Left ventricle myocardium inferior (tissue), 1 donor: ENCODE data around the gene APOBEC3B. TPM values are rescaled to one million over a fixed set of nuclear protein-coding genes. Genes with fewer than 3 reads are reported as not detected.
"Not testable (repeated sequence)": the region's sequence is repeated elsewhere in the genome, so short reads cannot be mapped to it uniquely, and the experiment has no call there.

Source experiments
- DNase-seq: peaks from one replicate; pipeline ENCODE4 v3.0.0-alpha.2; 2020
- H3K27ac ChIP-seq: fragments of 200-600 bp; replicated peaks from 2 replicates; pipeline ENCODE4 v1.8.0; 2021
- H3K27me3 ChIP-seq: fragments of 200-600 bp; 2 replicates; pipeline ENCODE4 v1.8.0; 2021; ENCODE audit warnings: low read depth
- H3K36me3 ChIP-seq: fragments of 200-600 bp; 2 replicates; pipeline ENCODE4 v1.8.0; 2021
- H3K4me1 ChIP-seq: fragments of 200-600 bp; 2 replicates; pipeline ENCODE4 v1.8.0; 2021
- H3K4me3 ChIP-seq: fragments of 200-600 bp; 2 replicates; pipeline ENCODE4 v1.8.0; 2021; ENCODE audit warnings: mild to moderate bottlenecking, moderate library complexity
- H3K9me3 ChIP-seq: fragments of 200-600 bp; replicated peaks from 2 replicates; pipeline ENCODE4 v1.8.0; 2021
- intact Hi-C: fragments of 100-400 bp; cut with micrococcal nuclease; formaldehyde crosslinking; loops from one replicate; pipeline ENCODE4 v1.11.0; 2022
- total RNA-seq: library from RNA; stranded (reverse); fragmentation: NEBNext Ultra II Directional; extraction: Animal tissue kit (Norgen Biotek cat#: 25700); gene quantifications from one replicate; pipeline ENCODE4 v1.2.1, GENCODE V29; 2021
- TF ChIP-seq, protein P1 (sequence below): fragments of 200-600 bp; IDR thresholded peaks from 2 replicates; pipeline ENCODE4 v1.8.0; 2021; ENCODE audit warnings: antibody characterized with exemption, mild to moderate bottlenecking, borderline replicate concordance
- donor health status: DM: no; HTN: yes; CAD: no; lungs with severe emphysema.

Gene APOBEC3B
- total RNA-seq, 1 donor from 2014 or later = 0.52 TPM

DNA sequence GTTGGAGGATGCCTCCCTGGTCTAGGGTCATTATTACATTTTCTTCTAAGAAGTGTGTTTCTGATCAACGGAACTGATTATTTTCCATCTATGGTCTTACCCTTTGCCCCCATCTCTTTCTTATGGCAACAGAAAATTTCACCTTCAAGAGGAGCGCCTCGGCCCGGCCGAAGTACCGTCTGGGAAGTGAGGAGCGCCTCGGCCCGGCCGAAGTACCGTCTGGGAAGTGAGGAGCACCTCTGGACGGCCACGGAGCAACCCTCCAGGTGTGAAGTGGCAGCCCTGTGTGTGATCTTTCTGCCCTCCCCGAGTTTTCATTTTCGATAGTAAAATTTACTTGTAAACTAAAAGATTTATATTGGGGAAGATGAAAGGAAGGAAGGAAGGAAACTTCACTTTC is 28.8 kb downstream of the APOBEC3B start:
- DNase-seq = no peak
- no peaks in the 10 kb centered on the region for H3K27me3 ChIP-seq
- H3K4me3 ChIP-seq = no peak overlapping the region
- intact Hi-C loops = no loop called here
- H3K36me3 ChIP-seq = no peaks in the 10 kb centered on the region
- H3K9me3 ChIP-seq = no peaks in the 10 kb centered on the region
- peaks cover 22% of the 10 kb centered on the region for H3K4me1 ChIP-seq
- no peak overlapping the region for H3K27ac ChIP-seq
- TF ChIP-seq, protein P1, sequence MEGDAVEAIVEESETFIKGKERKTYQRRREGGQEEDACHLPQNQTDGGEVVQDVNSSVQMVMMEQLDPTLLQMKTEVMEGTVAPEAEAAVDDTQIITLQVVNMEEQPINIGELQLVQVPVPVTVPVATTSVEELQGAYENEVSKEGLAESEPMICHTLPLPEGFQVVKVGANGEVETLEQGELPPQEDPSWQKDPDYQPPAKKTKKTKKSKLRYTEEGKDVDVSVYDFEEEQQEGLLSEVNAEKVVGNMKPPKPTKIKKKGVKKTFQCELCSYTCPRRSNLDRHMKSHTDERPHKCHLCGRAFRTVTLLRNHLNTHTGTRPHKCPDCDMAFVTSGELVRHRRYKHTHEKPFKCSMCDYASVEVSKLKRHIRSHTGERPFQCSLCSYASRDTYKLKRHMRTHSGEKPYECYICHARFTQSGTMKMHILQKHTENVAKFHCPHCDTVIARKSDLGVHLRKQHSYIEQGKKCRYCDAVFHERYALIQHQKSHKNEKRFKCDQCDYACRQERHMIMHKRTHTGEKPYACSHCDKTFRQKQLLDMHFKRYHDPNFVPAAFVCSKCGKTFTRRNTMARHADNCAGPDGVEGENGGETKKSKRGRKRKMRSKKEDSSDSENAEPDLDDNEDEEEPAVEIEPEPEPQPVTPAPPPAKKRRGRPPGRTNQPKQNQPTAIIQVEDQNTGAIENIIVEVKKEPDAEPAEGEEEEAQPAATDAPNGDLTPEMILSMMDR = no peak

DNA sequence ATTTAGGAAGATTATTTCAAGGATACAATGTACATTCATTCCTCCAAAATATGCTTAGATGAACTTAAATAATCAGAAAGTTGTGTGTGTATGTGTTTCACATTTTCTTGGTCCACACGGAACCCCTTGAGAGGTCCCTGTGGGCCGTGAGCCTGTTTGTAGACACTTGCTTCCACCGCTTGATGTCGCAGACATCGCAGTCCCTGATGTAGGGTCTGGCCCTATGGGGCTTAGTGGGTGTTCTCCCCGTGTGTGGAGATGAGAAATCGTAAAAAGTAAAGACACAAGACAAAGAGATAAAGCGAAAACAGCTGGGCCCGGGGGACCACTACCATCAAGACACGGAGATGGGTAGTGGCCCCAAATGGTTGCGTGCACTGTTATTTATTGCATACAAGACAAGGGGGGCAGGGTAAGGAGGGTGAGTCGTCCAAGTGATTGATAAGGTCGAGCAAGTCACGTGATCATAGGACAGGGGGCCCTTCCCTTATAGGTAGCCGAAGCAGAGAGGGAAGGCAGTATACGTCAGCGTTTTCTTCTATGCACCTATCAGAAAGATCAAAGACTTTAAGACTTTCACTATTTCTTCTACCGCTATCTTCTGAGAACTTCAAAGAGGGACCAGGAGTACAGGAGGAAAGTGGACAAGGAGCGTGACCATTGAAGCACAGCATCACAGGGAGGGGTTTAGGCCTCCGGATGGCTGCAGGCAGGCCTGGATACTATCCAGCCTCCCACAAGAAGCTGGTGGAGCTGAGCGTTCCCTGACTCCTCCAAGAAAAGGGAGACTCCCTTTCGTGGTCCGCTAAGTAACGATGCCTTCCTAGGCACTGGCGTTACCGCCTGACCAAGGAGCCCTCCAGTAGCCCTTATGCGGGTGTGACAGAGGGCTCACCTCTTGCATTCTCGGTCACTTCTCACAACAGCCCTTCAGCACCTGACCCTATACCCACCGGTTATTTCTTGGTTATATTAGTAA is 30.7 kb downstream of the APOBEC3B start:
- Histone ChIP-seq H3K4me1 (peaks cover 22% of the 10 kb centered on the region), H3K27ac (peak overlapping the region; percentile 86), H3K36me3 (no peaks in the 10 kb centered on the region), H3K4me3 (no peak overlapping the region), H3K27me3 (no peaks in the 10 kb centered on the region), H3K9me3 (no peaks in the 10 kb centered on the region)
- no peak for DNase-seq
- TF ChIP-seq, protein P1 = no peak
- intact Hi-C loops = no loop called here

DNA sequence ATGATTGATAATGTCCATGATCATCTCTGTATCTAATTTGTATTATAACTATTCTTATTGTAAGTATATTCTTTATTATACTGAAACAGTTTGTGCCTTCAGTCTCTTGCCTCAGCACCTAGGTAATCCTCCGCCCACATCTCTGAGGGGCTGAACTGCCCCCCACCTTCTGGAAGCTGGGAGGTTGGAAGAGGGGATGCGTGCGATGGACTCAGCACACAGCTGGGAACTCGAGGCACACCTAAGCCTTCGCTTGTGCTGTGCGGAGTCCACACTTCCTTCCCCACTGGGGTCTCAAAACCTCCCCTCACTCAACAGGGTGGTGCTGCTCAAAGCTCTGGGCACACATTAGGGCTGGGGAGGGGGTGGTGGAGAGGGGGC is 31.4 kb downstream of the APOBEC3B start:
- peak overlapping the region; percentile 73 for H3K4me3 ChIP-seq
- H3K9me3 ChIP-seq, DNase-seq, intact Hi-C loops, H3K27me3 ChIP-seq, H3K36me3 ChIP-seq: not testable (repeated sequence)
- peak overlapping the region; percentile 86 for H3K27ac ChIP-seq
- peaks cover 22% of the 10 kb centered on the region for H3K4me1 ChIP-seq

DNA sequence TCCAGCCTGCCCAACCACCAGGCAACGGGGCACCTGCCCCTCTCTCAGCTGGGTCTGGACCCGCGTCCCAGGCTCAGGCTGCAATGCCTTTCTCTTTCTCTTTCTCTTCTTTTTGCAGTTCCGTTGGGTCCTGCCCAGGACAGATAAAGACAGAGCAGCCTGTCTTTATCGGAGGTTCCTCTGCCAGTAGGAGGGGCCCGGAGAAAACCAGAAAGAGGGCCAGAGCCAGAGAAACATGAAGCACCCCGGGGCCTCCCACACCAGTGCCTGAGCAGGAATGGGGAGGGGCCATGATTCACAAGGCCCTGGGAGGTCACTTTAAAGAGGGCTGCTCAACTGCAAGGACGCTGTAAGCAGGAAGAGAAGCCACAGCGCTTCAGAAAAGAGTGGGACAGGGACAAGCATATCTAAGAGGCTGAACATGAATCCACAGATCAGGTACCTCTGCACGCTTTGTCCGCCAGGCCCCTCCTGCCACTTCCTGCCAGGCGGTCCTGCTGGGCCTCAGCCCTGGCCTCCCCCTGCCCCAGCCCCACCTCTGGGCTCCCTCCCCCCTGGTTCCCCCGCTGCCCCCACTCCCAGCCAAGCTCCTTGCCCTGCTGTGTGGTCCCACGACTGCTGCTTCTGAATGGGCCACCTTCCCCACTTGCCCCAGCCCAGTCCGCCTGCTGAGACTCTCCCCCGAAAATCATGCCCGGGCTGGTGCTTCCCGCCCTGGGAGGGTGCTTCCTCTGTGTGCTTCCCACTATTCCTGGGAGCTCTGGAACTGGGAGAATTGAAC is 32.0 kb downstream of the APOBEC3B start, which contains the start of gene APOBEC3C:
Gene APOBEC3C (plus strand): TSS at position 316 of the 781 bp plus-strand sequence. CDS start 106 bp downstream, at position 422.
- no peaks in the 10 kb centered on the region for H3K36me3 ChIP-seq
- intact Hi-C loops = no loop called here
- TF ChIP-seq, protein P1 = no peak
- peak within 1 kb of the TSS; percentile 86 for H3K27ac ChIP-seq
- peak within 1 kb of the TSS; percentile 73 for H3K4me3 ChIP-seq
- H3K27me3 ChIP-seq = no peaks in the 10 kb centered on the region
- no peaks in the 10 kb centered on the region for H3K9me3 ChIP-seq
- DNase-seq = peak; percentile 76
- peaks cover 22% of the 10 kb centered on the region for H3K4me1 ChIP-seq

DNA sequence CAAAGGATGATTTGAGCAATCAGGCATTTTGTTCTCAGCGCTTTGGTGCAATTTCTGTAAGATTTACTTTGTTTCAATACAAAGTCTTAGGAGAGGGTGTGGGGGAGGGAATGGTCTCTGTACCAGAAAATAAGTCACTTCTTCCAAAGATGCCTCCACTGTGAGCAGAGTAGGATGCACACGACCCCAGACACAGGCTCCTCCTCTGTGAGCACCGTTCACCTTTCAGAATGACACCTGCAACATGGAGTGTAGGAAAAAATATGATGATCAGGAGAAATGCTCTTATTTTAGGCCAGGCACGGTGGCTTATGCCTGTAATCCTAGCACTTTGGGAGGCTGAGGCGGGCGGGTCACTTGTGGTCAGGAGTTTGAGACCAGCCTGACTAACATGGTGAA is 32.6 kb downstream of the APOBEC3B start:
- Histone ChIP-seq H3K4me1 (peaks cover 23% of the 10 kb centered on the region), H3K27ac (peak overlapping the region; percentile 86), H3K4me3 (peak overlapping the region; percentile 73)
- intact Hi-C loops, H3K36me3 ChIP-seq, DNase-seq, H3K27me3 ChIP-seq, H3K9me3 ChIP-seq: not testable (repeated sequence)

DNA sequence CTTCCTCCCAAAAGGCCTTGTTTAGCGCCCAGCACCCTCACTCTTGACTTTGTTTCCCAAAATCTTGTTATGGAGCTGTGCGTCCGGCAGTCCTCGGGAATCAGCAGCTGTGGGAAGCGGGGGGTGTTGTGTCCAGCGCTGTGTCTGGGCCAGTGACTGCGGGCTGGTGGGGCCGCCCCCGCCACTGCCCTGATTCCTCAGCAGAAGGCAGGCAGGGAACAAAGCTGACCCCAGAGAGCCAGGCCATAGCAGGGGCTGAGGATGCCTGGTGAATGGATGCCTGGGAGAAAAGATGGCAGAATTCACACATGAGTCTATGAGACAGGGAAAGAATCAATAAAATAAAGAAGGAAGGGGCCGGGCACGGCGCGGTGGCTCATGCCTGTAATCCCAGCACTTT is 34.4 kb downstream of the APOBEC3B start:
- no peak for DNase-seq
- H3K27me3 ChIP-seq = no peaks in the 10 kb centered on the region
- H3K4me3 ChIP-seq = no peak overlapping the region
- intact Hi-C loops = no loop called here
- H3K36me3 ChIP-seq = no peaks in the 10 kb centered on the region
- no peak overlapping the region for H3K27ac ChIP-seq
- no peaks in the 10 kb centered on the region for H3K9me3 ChIP-seq
- peaks cover 39% of the 10 kb centered on the region for H3K4me1 ChIP-seq
- TF ChIP-seq, protein P1 = no peak
